ENCODE measurements around the gene ZNF445.

ZNF445 gene

GRCh38 chr3:44396200-44397171, 81.0 kb downstream of the ZNF445 start:
- no peak for DNase-seq

GRCh38 chr3:44395714-44396113, 81.8 kb downstream of the ZNF445 start:
- DNase-seq = no peak

DNA sequence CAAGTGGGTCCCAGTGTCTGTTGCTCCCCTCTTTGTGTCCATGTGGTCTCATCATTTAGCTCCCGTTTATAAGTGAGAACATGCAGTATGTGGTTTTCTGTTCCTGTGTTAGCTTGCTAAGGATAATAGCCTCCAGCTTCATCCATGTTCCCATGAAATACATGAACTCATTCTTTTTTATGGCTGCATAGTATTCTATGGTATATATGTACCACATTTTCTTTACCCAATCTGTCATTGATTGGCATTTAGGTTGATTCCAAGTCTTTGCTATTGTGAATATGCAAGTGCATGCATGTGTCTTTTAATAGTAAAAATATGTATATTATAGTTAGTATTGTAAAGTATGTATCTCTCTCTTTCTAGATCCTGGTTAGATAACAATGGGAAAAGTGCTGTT, 85.0 kb downstream of the ZNF445 start:
- no peak for DNase-seq

DNA sequence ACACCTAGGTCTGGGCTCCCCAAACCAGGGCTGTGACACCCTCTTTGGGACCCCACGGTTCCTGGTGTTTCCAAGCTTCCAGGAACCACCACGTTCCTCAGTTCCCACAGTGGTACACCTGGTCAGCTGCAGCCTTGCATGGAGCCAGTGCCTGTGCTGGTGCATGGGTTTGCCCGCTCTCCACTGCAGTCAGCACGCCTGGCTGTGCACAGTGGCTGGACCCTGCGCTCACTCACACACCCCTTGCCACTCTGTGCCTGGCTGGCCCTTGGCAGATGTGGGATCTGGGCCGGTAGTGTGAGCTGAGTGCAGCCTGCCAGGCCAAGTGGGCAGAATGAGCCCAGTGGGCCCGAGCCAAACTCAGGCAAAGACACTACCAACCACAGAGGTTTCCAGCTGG, 90.1 kb downstream of the ZNF445 start:
- no peak for DNase-seq
